HepG2 (cell line): ENCODE results near the gene KLF6. TPM values are rescaled to one million over a fixed set of nuclear protein-coding genes. Genes with fewer than 3 reads are reported as not detected.

ENCODE experiments used
- AGO1 ChIP-seq: fragments of 200-400 bp; formaldehyde crosslinking; IDR thresholded peaks from 2 replicates; pipeline ENCODE4 v1.6.1; 2017; ENCODE audit warnings: mild to moderate bottlenecking, low read depth, low read length, moderate library complexity; ENCODE audit not compliant: poor library complexity, severe bottlenecking
- ATF1 ChIP-seq: IDR thresholded peaks from 2 replicates; pipeline ENCODE4 v1.6.1; 2016; ENCODE audit warnings: mild to moderate bottlenecking, control low read depth
- ATF6 ChIP-seq: sonication (generic); formaldehyde crosslinking; conservative IDR thresholded peaks from 2 replicates; pipeline ENCODE4 v1.4.0; 2020; ENCODE audit warnings: missing genetic modification reagents
- DPF2 ChIP-seq: sonication (generic); formaldehyde crosslinking; IDR thresholded peaks from 2 replicates; pipeline ENCODE4 v1.4.0; 2020; ENCODE audit warnings: mild to moderate bottlenecking, low read depth, missing genetic modification reagents, borderline replicate concordance
- EP300 ChIP-seq, 3 experiments: sonication (generic) in 1 of 3; formaldehyde crosslinking in 1 of 3; IDR thresholded peaks; 2 replicates each; pipeline versions ENCODE4 v1.5.1 to v1.6.1; 2011 to 2020; ENCODE audit warnings: low read depth in 2 of 3, low read length in 2 of 3, borderline replicate concordance in 1 of 3, improper control_type of control experiment in 1 of 3, mild to moderate bottlenecking in 1 of 3, missing genetic modification reagents in 1 of 3, moderate library complexity in 1 of 3
- FOXA3 ChIP-seq: IDR thresholded peaks from 2 replicates; pipeline ENCODE4 v1.6.1; 2016; ENCODE audit warnings: missing genetic modification reagents, missing compliant biosample characterization
- FOXC1 ChIP-seq: sonication (generic); formaldehyde crosslinking; IDR thresholded peaks from 2 replicates; pipeline ENCODE4 v1.8.0; 2022; ENCODE audit warnings: mild to moderate bottlenecking, missing genetic modification reagents, borderline replicate concordance
- KLF11 ChIP-seq: IDR thresholded peaks from 2 replicates; pipeline ENCODE4 v1.6.1; 2016; ENCODE audit warnings: missing compliant biosample characterization
- NONO ChIP-seq, 2 experiments: fragments of 450-650 bp in 1 of 2; sonication (generic) in 1 of 2; formaldehyde crosslinking in 1 of 2; IDR thresholded peaks in 1 of 2; conservative IDR thresholded peaks in 1 of 2; 2 replicates each; pipeline versions ENCODE4 v1.6.1 to v1.8.0; 2017 to 2022; ENCODE audit warnings: mild to moderate bottlenecking in 1 of 2, missing genetic modification reagents in 1 of 2, moderate library complexity in 1 of 2
- SIX1 ChIP-seq: sonication (generic); formaldehyde crosslinking; IDR thresholded peaks from 2 replicates; pipeline ENCODE4 v1.4.0; 2020; ENCODE audit warnings: missing genetic modification reagents, borderline replicate concordance
- SNAI1 ChIP-seq: sonication (generic); formaldehyde crosslinking; IDR thresholded peaks from 2 replicates; pipeline ENCODE4 v1.5.0; 2020; ENCODE audit warnings: mild to moderate bottlenecking, missing genetic modification reagents, borderline replicate concordance
- SNAPC2 ChIP-seq: sonication (generic); formaldehyde crosslinking; IDR thresholded peaks from 2 replicates; pipeline ENCODE4 v1.8.1; 2022; ENCODE audit warnings: mild to moderate bottlenecking, missing genetic modification reagents
- SP5 ChIP-seq: IDR thresholded peaks from 2 replicates; pipeline ENCODE4 v1.6.1; 2016; ENCODE audit warnings: low read depth, borderline replicate concordance
- TCF12 ChIP-seq, 2 experiments: fragments of 450-650 bp in 1 of 2; sonication (generic) in 1 of 2; formaldehyde crosslinking in 1 of 2; IDR thresholded peaks; 2 replicates each; pipeline versions ENCODE4 v1.6.1 to v1.8.0; 2017 to 2022; ENCODE audit warnings: antibody characterized with exemption in 1 of 2, mild to moderate bottlenecking in 1 of 2, missing genetic modification reagents in 1 of 2, moderate library complexity in 1 of 2
- ZNF143 ChIP-seq: sonication (generic); formaldehyde crosslinking; IDR thresholded peaks from 2 replicates; pipeline ENCODE4 v1.4.0; 2020; ENCODE audit warnings: missing genetic modification reagents
- ZNF232 ChIP-seq: sonication (generic); formaldehyde crosslinking; IDR thresholded peaks from 2 replicates; pipeline ENCODE4 v1.4.0; 2020; ENCODE audit warnings: missing genetic modification reagents, borderline replicate concordance
- ZNF703 ChIP-seq: sonication (generic); formaldehyde crosslinking; IDR thresholded peaks from 2 replicates; pipeline ENCODE4 v1.5.1; 2020; ENCODE audit warnings: missing genetic modification reagents, mild to moderate bottlenecking, moderate library complexity, borderline replicate concordance
- ZNF777 ChIP-seq: sonication (generic); formaldehyde crosslinking; IDR thresholded peaks from 2 replicates; pipeline ENCODE4 v1.4.0; 2020; ENCODE audit warnings: missing genetic modification reagents
- ZNF841 ChIP-seq: sonication (generic); formaldehyde crosslinking; IDR thresholded peaks from 2 replicates; pipeline ENCODE4 v1.8.1; 2023; ENCODE audit warnings: missing genetic modification reagents, borderline replicate concordance
- polyA plus RNA-seq, 8 experiments: library from polyadenylated mRNA; depleted of rRNA in 3 of 8; stranded (reverse) in 7 of 8; unstranded in 1 of 8; fragments of >200 nt; fragmentation: Illumina TruSeq in 4 of 8; extraction: Trizol in 4 of 8; gene quantifications; 2 replicates each; pipeline versions ENCODE4 v1.2.1 to v1.2.3, GENCODE V29; 2011 to 2016; ENCODE audit warnings: low read depth in 4 of 8, missing spikeins in 1 of 8, mixed read lengths in 1 of 8; ENCODE audit not compliant: insufficient read depth in 1 of 8
- total RNA-seq, 5 experiments: library from RNA; depleted of rRNA; stranded (reverse); fragments of >200 nt; fragmentation: Illumina TruSeq; extraction: Trizol; gene quantifications; 2 replicates each; pipeline ENCODE4 v1.2.3, GENCODE V29; 2016; ENCODE audit warnings: low read depth in 1 of 5
- TF ChIP-seq, protein P1 (sequence below): sonication (generic); formaldehyde crosslinking; IDR thresholded peaks from 2 replicates; pipeline ENCODE4 v1.4.0; 2020; ENCODE audit warnings: missing genetic modification reagents, borderline replicate concordance
- TF ChIP-seq, protein P2 (sequence below): sonication (generic); formaldehyde crosslinking; IDR thresholded peaks from 2 replicates; pipeline ENCODE4 v1.5.1; 2020; ENCODE audit warnings: mild to moderate bottlenecking, moderate library complexity, missing genetic modification reagents

The KLF6 gene
- total and polyA plus RNA-seq, 2 of the 13 experiments (the other 11 are each of a cell fraction or from before 2014, with no cell fraction given) = 27.0 to 71.9 TPM

DNA sequence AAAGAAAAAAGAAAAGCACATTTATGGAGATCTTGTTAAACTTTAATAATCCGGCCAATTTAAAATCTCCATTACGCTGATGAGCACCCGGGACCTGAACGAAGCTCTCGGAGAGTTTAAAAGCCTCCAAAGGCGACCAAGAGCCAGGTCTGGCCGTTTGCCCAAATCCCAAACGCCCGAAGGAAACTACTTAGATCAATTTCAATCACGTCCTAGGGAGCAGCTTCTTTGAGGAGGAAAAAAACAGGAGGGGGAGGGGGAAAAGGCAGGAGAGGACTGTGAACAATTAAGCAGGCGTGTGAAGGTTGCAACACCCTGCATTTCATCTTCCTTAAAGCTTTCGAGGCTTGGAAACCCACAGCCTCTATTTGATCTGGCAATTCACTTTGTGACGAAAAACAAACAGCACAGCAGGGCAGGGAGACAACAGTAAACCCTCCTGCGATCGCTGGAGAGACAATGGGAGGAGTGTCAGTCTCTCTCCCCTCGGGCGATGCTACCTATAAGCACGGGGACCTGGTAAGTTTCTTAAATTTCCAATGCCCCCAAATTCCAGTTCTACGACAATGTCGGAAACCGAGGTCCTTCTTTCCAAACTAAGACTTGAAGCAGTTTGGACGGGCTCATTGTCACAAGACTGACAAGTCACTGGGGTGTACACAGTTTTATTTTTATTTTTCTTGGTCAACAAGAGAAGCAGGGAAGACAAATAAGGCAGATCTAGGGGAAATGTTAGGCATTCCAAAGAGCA lies 1.2 kb downstream of the KLF6 start (continued):
- TF ChIP-seq ZNF232 (no peak), ATF6 (CRISPR knock-in tag) (no peak), DPF2 (CRISPR knock-in tag) (no peak), FOXC1 (CRISPR knock-in tag) (no peak), ZNF703 (CRISPR knock-in tag) (no peak), FOXA3 (CRISPR knock-in tag) (peak; percentile 76; the same call in 1 of the 2 replicates), ZNF841 (no peak), EP300 (IDR thresholded peaks at IDR 0.05; ENCODE audit: low read depth in 2 of 2, low read length in 2 of 2) (peak in 1 of 2 experiments; percentile 44; a peak in 1 of 4 replicates), EP300 (CRISPR knock-in tag; IDR thresholded peaks at IDR 0.05; ENCODE audit: borderline replicate concordance) (peak; percentile 70; the same call in 1 of the 2 replicates), AGO1 (no peak), NONO (IDR thresholded peaks at IDR 0.05) (no peak), NONO (CRISPR knock-in tag; conservative IDR thresholded peaks at IDR 0.05) (no peak), SNAI1 (CRISPR knock-in tag) (no peak), TCF12 (IDR thresholded peaks at IDR 0.05) (no peak), TCF12 (CRISPR knock-in tag; IDR thresholded peaks at IDR 0.05) (no peak), SP5 (CRISPR knock-in tag) (no peak), SNAPC2 (no peak), SIX1 (CRISPR knock-in tag) (peak; percentile 25; the same call in 1 of the 2 replicates), ZNF777 (CRISPR knock-in tag) (no peak), ATF1 (CRISPR knock-in tag) (0 out of 2 replicates have a peak, but pooled peaks have one; percentile 36), ZNF143 (no peak), KLF11 (CRISPR knock-in tag) (no peak)
- TF ChIP-seq, protein P1, sequence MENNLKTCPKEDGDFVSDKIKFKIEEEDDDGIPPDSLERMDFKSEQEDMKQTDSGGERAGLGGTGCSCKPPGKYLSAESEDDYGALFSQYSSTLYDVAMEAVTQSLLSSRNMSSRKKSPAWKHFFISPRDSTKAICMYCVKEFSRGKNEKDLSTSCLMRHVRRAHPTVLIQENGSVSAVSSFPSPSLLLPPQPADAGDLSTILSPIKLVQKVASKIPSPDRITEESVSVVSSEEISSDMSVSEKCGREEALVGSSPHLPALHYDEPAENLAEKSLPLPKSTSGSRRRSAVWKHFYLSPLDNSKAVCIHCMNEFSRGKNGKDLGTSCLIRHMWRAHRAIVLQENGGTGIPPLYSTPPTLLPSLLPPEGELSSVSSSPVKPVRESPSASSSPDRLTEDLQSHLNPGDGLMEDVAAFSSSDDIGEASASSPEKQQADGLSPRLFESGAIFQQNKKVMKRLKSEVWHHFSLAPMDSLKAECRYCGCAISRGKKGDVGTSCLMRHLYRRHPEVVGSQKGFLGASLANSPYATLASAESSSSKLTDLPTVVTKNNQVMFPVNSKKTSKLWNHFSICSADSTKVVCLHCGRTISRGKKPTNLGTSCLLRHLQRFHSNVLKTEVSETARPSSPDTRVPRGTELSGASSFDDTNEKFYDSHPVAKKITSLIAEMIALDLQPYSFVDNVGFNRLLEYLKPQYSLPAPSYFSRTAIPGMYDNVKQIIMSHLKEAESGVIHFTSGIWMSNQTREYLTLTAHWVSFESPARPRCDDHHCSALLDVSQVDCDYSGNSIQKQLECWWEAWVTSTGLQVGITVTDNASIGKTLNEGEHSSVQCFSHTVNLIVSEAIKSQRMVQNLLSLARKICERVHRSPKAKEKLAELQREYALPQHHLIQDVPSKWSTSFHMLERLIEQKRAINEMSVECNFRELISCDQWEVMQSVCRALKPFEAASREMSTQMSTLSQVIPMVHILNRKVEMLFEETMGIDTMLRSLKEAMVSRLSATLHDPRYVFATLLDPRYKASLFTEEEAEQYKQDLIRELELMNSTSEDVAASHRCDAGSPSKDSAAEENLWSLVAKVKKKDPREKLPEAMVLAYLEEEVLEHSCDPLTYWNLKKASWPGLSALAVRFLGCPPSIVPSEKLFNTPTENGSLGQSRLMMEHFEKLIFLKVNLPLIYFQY (CRISPR knock-in tag) = no peak
- TF ChIP-seq, protein P2, sequence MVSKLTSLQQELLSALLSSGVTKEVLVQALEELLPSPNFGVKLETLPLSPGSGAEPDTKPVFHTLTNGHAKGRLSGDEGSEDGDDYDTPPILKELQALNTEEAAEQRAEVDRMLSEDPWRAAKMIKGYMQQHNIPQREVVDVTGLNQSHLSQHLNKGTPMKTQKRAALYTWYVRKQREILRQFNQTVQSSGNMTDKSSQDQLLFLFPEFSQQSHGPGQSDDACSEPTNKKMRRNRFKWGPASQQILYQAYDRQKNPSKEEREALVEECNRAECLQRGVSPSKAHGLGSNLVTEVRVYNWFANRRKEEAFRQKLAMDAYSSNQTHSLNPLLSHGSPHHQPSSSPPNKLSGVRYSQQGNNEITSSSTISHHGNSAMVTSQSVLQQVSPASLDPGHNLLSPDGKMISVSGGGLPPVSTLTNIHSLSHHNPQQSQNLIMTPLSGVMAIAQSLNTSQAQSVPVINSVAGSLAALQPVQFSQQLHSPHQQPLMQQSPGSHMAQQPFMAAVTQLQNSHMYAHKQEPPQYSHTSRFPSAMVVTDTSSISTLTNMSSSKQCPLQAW (CRISPR knock-in tag) = no peak
